GM23338 (cell line): ENCODE data around the gene TPI1. TPM values are rescaled to one million over a fixed set of nuclear protein-coding genes. Genes with fewer than 3 reads are reported as not detected.

ENCODE experiments used
- ATAC-seq: fragments of 200-7000 bp; cut with Tn5 transposase; 3 replicates; pipeline ENCODE4 v1.9.1; 2020
- DNase-seq: peaks from one replicate; pipeline ENCODE4 v3.0.0-alpha.2; 2015; ENCODE audit warnings: low spot score
- H2AFZ ChIP-seq: fragments of 200-600 bp; sonication (generic); 2 replicates; pipeline ENCODE4 v1.8.0; 2016; ENCODE audit warnings: antibody characterized with exemption, mild to moderate bottlenecking, moderate library complexity
- H3F3A ChIP-seq: fragments of 200-600 bp; sonication (generic); replicated peaks from 2 replicates; pipeline ENCODE4 v1.8.0; 2017; ENCODE audit warnings: antibody characterized with exemption, mixed run types, low read depth
- H3K27ac ChIP-seq: fragments of 200-600 bp; sonication (generic); 2 replicates; pipeline ENCODE4 v1.6.1; 2016; ENCODE audit warnings: low read depth
- H3K27me3 ChIP-seq: fragments of 200-600 bp; sonication (generic); 2 replicates; pipeline ENCODE4 v1.8.0; 2016; ENCODE audit warnings: mild to moderate bottlenecking, mixed run types, moderate library complexity; ENCODE audit not compliant: insufficient read depth
- H3K36me3 ChIP-seq: fragments of 200-600 bp; sonication (generic); 2 replicates; pipeline ENCODE4 v1.8.0; 2016; ENCODE audit warnings: mild to moderate bottlenecking; ENCODE audit not compliant: insufficient read depth
- H3K4me1 ChIP-seq: fragments of 200-600 bp; sonication (generic); 2 replicates; pipeline ENCODE4 v1.8.0; 2016; ENCODE audit warnings: mild to moderate bottlenecking, moderate library complexity; ENCODE audit not compliant: insufficient read depth
- H3K4me2 ChIP-seq: fragments of 200-600 bp; sonication (generic); 2 replicates; pipeline ENCODE4 v1.7.1; 2017; ENCODE audit warnings: mixed run types
- H3K4me3 ChIP-seq: fragments of 200-600 bp; sonication (generic); 2 replicates; pipeline ENCODE4 v1.6.1; 2016; ENCODE audit warnings: mixed run types
- H3K79me2 ChIP-seq: fragments of 200-600 bp; sonication (generic); replicated peaks from 2 replicates; pipeline ENCODE4 v1.8.0; 2017; ENCODE audit warnings: mild to moderate bottlenecking; ENCODE audit not compliant: insufficient read depth
- H3K9me2 ChIP-seq: fragments of 200-600 bp; sonication (generic); 2 replicates; pipeline ENCODE4 v1.8.0; 2017; ENCODE audit not compliant: insufficient read depth
- H4K20me1 ChIP-seq: fragments of 200-600 bp; sonication (generic); replicated peaks from 2 replicates; pipeline ENCODE4 v1.8.0; 2017; ENCODE audit warnings: mild to moderate bottlenecking; ENCODE audit not compliant: insufficient read depth
- H3K27ac Mint-ChIP-seq: 2 replicates; pipeline ENCODE4 v1.8.0; 2020; ENCODE audit warnings: inconsistent platforms, mild to moderate bottlenecking, moderate library complexity, mixed read lengths
- H3K27me3 Mint-ChIP-seq: 3 replicates; pipeline ENCODE4 v1.8.0; 2022; ENCODE audit warnings: low read depth, mild to moderate bottlenecking, moderate library complexity, mixed read lengths, inconsistent platforms; ENCODE audit not compliant: insufficient read depth, poor library complexity
- H3K36me3 Mint-ChIP-seq: 3 replicates; pipeline ENCODE4 v1.8.0; 2021; ENCODE audit warnings: low read depth, mild to moderate bottlenecking, inconsistent platforms, moderate library complexity, mixed read lengths
- H3K4me1 Mint-ChIP-seq: 3 replicates; pipeline ENCODE4 v1.8.0; 2020; ENCODE audit warnings: mild to moderate bottlenecking, inconsistent platforms, mixed read lengths
- H3K4me3 Mint-ChIP-seq: 3 replicates; pipeline ENCODE4 v1.8.0; 2021; ENCODE audit warnings: moderate library complexity, mild to moderate bottlenecking, inconsistent platforms, mixed read lengths
- H3K9me3 Mint-ChIP-seq: 3 replicates; pipeline ENCODE4 v1.8.0; 2020; ENCODE audit warnings: moderate library complexity, mild to moderate bottlenecking, inconsistent platforms, mixed read lengths
- CREB1 ChIP-seq: fragments of 250-450 bp; sonication (Bioruptor Pico); IDR thresholded peaks from 2 replicates; pipeline ENCODE4 v1.5.0; 2020; ENCODE audit warnings: low read depth, mild to moderate bottlenecking, moderate library complexity
- ETS1 ChIP-seq: IDR thresholded peaks from 2 replicates; pipeline ENCODE4 v1.6.1; 2016; ENCODE audit warnings: antibody characterized with exemption
- NANOG ChIP-seq: IDR thresholded peaks from 2 replicates; pipeline ENCODE4 v1.6.1; 2016; ENCODE audit warnings: antibody characterized with exemption, borderline replicate concordance
- POLR2AphosphoS5 ChIP-seq: IDR thresholded peaks from 2 replicates; pipeline ENCODE4 v1.6.1; 2016; ENCODE audit warnings: antibody characterized with exemption, low read depth
- ZNF331 ChIP-seq: fragments of 250-450 bp; sonication (Bioruptor Pico); IDR thresholded peaks from 2 replicates; pipeline ENCODE4 v1.5.0; 2020; ENCODE audit warnings: low read depth, mild to moderate bottlenecking, moderate library complexity
- polyA plus RNA-seq: library from polyadenylated mRNA; unstranded; fragments of >200 nt; fragmentation: Nextera tagmentation; extraction: Ambion mirVana; gene quantifications from 2 replicates; pipeline ENCODE4 v1.2.1, GENCODE V29; 2016
- total RNA-seq: library from RNA; depleted of rRNA; stranded (reverse); fragments of >200 nt; shearing (Covaris generic); gene quantifications from 2 replicates; pipeline ENCODE4 v1.2.3, GENCODE V29; 2014
- TF ChIP-seq, protein P1 (sequence below): IDR thresholded peaks from one replicate; pipeline ENCODE4 v1.6.1; 2018; ENCODE audit warnings: antibody characterized with exemption; ENCODE audit not compliant: unreplicated experiment
- TF ChIP-seq, protein P2 (sequence below), 2 experiments: fragments of 200-600 bp in 1 of 2; sonication (generic) in 1 of 2; conservative IDR thresholded peaks; 2 replicates each; pipeline versions ENCODE4 v1.5.1 to v1.6.1; 2016 to 2017; ENCODE audit warnings: antibody characterized with exemption in 2 of 2, low read depth in 2 of 2, mild to moderate bottlenecking in 2 of 2, moderate library complexity in 1 of 2
- TF ChIP-seq, protein P3 (sequence below): fragments of 250-450 bp; sonication (Bioruptor Pico); IDR thresholded peaks from 2 replicates; pipeline ENCODE4 v1.5.0; 2020; ENCODE audit warnings: mild to moderate bottlenecking, moderate library complexity

TPI1 gene
- total and polyA plus RNA-seq, 2 experiments from 2014 or later, result 737 to 822 TPM

GRCh38 chr12:6836851-6837250, 30.5 kb upstream of the TPI1 start:
- Histone ChIP-seq H3K4me3 (no peak overlapping the region), H3K36me3 (peaks cover 5% of the 10 kb centered on the region; the same call in 1 of the 2 replicates), H3K27ac (no peak overlapping the region), H3K4me2 (no peak overlapping the region), H4K20me1 (peaks cover 3% of the 10 kb centered on the region; the same call in 1 of the 2 replicates), H3K9me2 (no peaks in the 10 kb centered on the region), H3K4me1 (peaks cover 5% of the 10 kb centered on the region; the same call in 1 of the 2 replicates), H3F3A (peaks cover 18% of the 10 kb centered on the region; the same call in 1 of the 2 replicates), H3K79me2 (no peaks in the 10 kb centered on the region), H3K27me3 (no peaks in the 10 kb centered on the region), H2AFZ (no peak overlapping the region)
- DNase-seq (no peak), ATAC-seq (no peak)
- H3K27ac Mint-ChIP-seq, result no peak overlapping the region
- H3K4me1 Mint-ChIP-seq, result peaks cover 23% of the 10 kb centered on the region
- H3K9me3 Mint-ChIP-seq, result no peaks in the 10 kb centered on the region
- H3K4me3 Mint-ChIP-seq, result no peak overlapping the region
- TF ChIP-seq NANOG, result no peak
- no peak for TF ChIP-seq ETS1
- TF ChIP-seq ZNF331, result no peak
- TF ChIP-seq CREB1 (CRISPR knock-in tag), result no peak
- TF ChIP-seq, protein P1, sequence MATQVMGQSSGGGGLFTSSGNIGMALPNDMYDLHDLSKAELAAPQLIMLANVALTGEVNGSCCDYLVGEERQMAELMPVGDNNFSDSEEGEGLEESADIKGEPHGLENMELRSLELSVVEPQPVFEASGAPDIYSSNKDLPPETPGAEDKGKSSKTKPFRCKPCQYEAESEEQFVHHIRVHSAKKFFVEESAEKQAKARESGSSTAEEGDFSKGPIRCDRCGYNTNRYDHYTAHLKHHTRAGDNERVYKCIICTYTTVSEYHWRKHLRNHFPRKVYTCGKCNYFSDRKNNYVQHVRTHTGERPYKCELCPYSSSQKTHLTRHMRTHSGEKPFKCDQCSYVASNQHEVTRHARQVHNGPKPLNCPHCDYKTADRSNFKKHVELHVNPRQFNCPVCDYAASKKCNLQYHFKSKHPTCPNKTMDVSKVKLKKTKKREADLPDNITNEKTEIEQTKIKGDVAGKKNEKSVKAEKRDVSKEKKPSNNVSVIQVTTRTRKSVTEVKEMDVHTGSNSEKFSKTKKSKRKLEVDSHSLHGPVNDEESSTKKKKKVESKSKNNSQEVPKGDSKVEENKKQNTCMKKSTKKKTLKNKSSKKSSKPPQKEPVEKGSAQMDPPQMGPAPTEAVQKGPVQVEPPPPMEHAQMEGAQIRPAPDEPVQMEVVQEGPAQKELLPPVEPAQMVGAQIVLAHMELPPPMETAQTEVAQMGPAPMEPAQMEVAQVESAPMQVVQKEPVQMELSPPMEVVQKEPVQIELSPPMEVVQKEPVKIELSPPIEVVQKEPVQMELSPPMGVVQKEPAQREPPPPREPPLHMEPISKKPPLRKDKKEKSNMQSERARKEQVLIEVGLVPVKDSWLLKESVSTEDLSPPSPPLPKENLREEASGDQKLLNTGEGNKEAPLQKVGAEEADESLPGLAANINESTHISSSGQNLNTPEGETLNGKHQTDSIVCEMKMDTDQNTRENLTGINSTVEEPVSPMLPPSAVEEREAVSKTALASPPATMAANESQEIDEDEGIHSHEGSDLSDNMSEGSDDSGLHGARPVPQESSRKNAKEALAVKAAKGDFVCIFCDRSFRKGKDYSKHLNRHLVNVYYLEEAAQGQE, result no peak
- TF ChIP-seq, protein P2, sequence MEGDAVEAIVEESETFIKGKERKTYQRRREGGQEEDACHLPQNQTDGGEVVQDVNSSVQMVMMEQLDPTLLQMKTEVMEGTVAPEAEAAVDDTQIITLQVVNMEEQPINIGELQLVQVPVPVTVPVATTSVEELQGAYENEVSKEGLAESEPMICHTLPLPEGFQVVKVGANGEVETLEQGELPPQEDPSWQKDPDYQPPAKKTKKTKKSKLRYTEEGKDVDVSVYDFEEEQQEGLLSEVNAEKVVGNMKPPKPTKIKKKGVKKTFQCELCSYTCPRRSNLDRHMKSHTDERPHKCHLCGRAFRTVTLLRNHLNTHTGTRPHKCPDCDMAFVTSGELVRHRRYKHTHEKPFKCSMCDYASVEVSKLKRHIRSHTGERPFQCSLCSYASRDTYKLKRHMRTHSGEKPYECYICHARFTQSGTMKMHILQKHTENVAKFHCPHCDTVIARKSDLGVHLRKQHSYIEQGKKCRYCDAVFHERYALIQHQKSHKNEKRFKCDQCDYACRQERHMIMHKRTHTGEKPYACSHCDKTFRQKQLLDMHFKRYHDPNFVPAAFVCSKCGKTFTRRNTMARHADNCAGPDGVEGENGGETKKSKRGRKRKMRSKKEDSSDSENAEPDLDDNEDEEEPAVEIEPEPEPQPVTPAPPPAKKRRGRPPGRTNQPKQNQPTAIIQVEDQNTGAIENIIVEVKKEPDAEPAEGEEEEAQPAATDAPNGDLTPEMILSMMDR (conservative IDR thresholded peaks at IDR 0.05; ENCODE audit: low read depth in 2 of 2), result no peak
- TF ChIP-seq, protein P3, sequence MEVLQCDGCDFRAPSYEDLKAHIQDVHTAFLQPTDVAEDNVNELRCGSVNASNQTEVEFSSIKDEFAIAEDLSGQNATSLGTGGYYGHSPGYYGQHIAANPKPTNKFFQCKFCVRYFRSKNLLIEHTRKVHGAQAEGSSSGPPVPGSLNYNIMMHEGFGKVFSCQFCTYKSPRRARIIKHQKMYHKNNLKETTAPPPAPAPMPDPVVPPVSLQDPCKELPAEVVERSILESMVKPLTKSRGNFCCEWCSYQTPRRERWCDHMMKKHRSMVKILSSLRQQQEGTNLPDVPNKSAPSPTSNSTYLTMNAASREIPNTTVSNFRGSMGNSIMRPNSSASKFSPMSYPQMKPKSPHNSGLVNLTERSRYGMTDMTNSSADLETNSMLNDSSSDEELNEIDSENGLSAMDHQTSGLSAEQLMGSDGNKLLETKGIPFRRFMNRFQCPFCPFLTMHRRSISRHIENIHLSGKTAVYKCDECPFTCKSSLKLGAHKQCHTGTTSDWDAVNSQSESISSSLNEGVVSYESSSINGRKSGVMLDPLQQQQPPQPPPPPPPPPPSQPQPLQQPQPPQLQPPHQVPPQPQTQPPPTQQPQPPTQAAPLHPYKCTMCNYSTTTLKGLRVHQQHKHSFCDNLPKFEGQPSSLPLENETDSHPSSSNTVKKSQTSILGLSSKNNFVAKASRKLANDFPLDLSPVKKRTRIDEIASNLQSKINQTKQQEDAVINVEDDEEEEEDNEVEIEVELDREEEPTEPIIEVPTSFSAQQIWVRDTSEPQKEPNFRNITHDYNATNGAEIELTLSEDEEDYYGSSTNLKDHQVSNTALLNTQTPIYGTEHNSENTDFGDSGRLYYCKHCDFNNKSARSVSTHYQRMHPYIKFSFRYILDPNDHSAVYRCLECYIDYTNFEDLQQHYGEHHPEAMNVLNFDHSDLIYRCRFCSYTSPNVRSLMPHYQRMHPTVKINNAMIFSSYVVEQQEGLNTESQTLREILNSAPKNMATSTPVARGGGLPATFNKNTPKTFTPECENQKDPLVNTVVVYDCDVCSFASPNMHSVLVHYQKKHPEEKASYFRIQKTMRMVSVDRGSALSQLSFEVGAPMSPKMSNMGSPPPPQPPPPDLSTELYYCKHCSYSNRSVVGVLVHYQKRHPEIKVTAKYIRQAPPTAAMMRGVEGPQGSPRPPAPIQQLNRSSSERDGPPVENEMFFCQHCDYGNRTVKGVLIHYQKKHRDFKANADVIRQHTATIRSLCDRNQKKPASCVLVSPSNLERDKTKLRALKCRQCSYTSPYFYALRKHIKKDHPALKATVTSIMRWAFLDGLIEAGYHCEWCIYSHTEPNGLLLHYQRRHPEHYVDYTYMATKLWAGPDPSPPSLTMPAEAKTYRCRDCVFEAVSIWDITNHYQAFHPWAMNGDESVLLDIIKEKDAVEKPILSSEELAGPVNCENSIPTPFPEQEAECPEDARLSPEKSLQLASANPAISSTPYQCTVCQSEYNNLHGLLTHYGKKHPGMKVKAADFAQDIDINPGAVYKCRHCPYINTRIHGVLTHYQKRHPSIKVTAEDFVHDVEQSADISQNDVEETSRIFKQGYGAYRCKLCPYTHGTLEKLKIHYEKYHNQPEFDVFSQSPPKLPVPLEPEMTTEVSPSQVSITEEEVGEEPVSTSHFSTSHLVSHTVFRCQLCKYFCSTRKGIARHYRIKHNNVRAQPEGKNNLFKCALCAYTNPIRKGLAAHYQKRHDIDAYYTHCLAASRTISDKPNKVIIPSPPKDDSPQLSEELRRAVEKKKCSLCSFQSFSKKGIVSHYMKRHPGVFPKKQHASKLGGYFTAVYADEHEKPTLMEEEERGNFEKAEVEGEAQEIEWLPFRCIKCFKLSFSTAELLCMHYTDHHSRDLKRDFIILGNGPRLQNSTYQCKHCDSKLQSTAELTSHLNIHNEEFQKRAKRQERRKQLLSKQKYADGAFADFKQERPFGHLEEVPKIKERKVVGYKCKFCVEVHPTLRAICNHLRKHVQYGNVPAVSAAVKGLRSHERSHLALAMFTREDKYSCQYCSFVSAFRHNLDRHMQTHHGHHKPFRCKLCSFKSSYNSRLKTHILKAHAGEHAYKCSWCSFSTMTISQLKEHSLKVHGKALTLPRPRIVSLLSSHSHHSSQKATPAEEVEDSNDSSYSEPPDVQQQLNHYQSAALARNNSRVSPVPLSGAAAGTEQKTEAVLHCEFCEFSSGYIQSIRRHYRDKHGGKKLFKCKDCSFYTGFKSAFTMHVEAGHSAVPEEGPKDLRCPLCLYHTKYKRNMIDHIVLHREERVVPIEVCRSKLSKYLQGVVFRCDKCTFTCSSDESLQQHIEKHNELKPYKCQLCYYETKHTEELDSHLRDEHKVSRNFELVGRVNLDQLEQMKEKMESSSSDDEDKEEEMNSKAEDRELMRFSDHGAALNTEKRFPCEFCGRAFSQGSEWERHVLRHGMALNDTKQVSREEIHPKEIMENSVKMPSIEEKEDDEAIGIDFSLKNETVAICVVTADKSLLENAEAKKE (CRISPR knock-in tag), result no peak
- no peak for TF ChIP-seq POLR2AphosphoS5
- H3K27me3 Mint-ChIP-seq, result peaks cover 22% of the 10 kb centered on the region
- peaks cover 67% of the 10 kb centered on the region for H3K36me3 Mint-ChIP-seq
